PC-3 (cell line): Measurements from ENCODE around the gene TMEM97.

Experiments
- CTCF ChIP-seq: fragments of 300-600 bp; sonication (generic); conservative IDR thresholded peaks from 2 replicates; pipeline ENCODE4 v1.5.1; 2017; ENCODE audit warnings: antibody characterized with exemption, low read depth, mild to moderate bottlenecking, low read length
- EZH2 ChIP-seq: fragments of 300-600 bp; sonication (generic); IDR thresholded peaks from one replicate; pipeline ENCODE4 v1.6.1; 2017; ENCODE audit warnings: antibody characterized with exemption, mild to moderate bottlenecking, low read length; ENCODE audit not compliant: unreplicated experiment
- EZH2phosphoT487 ChIP-seq: fragments of 300-600 bp; sonication (generic); IDR thresholded peaks from 2 replicates; pipeline ENCODE4 v1.6.1; 2018; ENCODE audit warnings: mild to moderate bottlenecking, antibody characterized with exemption, low read length, borderline replicate concordance

GRCh38 chr17:28328325-28328724, 9.3 kb downstream of the TMEM97 start:
- TF ChIP-seq CTCF (no peak), EZH2 (no peak), EZH2phosphoT487 (no peak)
